Stimulated activated memory B cell treated with anti-CD40 and anti-IgM and Interleukin-4, amounts not matched to agents 10 μg/mL and 1 μg/mL and 100 μg/mL, for 72 hours (primary cell): ENCODE measurements around the gene TOR1B.
A peak's percentile ranks its signal among the peaks of the same experiment; 100 is the strongest.

Source experiments
- ATAC-seq: fragments of 150-1000 bp; cut with Tn5 transposase; 2 replicates; pipeline ENCODE4 v1.10.0; 2021
- H3K27ac Mint-ChIP-seq: one replicate; pipeline ENCODE4 v1.8.0; 2022; ENCODE audit warnings: mild to moderate bottlenecking, mixed read lengths
- H3K27me3 Mint-ChIP-seq: one replicate; pipeline ENCODE4 v1.8.0; 2022; ENCODE audit warnings: mixed read lengths
- H3K36me3 Mint-ChIP-seq: one replicate; pipeline ENCODE4 v1.8.0; 2022; ENCODE audit warnings: mixed read lengths
- H3K4me1 Mint-ChIP-seq: one replicate; pipeline ENCODE4 v1.8.0; 2022; ENCODE audit warnings: mixed read lengths
- H3K4me3 Mint-ChIP-seq: one replicate; pipeline ENCODE4 v1.8.0; 2022; ENCODE audit warnings: mild to moderate bottlenecking, moderate library complexity, mixed read lengths
- H3K9me3 Mint-ChIP-seq: one replicate; pipeline ENCODE4 v1.8.0; 2022; ENCODE audit warnings: mixed read lengths

TOR1B gene

DNA sequence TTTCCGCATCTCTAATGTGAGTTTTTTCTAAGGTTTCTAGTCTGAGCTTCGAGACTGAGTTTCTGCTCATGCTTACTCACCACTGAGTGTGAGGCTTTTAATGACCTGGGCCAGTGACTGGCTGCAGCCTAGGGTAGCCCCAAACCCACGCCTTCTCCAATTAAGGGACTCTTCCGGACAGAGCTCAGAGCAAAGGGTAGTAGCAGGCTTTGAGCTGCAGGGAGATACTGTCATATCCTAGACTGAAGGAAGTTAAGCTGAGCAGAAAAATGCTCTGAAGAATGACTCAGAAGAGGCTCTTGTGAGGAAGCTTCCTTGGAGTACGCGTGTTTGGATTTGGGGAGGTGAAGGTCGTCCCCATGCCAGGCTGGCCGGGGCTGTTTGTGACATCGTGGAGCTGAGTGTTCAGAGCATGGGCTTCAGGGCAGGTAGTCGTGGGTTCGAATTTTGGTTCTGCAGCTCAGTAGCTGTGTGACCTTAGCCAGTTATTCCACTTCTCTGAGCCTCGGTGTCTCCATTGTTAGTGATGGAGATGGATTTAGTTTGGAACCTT is 35.8 kb downstream of the TOR1B start:
- no peak for ATAC-seq
- peak overlapping the region; percentile 41 for H3K27ac Mint-ChIP-seq
- no peak overlapping the region for H3K4me3 Mint-ChIP-seq
- no peaks in the 10 kb centered on the region for H3K27me3 Mint-ChIP-seq
- H3K36me3 Mint-ChIP-seq, result peaks cover 6% of the 10 kb centered on the region
- peaks cover 47% of the 10 kb centered on the region for H3K4me1 Mint-ChIP-seq
- no peaks in the 10 kb centered on the region for H3K9me3 Mint-ChIP-seq

DNA sequence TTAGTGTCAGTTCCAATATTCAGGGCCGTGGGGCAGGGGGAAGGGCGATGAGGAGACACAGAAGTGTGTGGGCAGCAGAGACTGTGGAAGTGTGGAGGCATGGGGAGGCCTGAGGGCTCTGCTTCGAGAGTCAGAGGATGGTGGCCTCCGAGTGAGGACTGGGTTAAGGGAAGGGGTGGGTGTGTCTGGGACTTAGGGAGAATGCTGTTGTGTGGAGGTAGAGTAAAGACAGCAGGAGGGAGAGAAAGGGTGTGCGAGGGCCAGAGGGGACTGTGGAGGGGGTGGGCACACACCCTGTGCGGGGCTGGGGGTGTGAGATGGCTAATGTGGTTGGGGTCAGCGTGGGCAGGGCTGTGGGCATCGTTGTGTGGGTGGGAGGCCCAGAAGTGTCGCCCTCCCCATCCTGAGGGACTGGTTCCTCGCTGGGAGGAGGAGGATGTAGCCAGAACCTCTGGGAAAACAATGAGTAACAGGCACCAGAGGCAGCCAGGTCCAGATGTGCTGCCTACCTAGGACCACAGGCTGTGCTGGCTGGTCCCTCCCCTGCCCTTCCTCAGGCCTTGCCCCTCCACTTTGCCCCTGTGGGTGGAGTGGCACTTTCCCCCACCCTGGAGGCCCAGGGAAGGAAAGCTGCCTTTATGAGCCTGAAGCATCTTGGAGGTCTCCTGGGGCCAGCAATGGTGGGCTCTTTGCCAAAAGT is 36.5 kb downstream of the TOR1B start:
- no peak for ATAC-seq
- Mint-ChIP-seq H3K27me3 (no peaks in the 10 kb centered on the region), H3K36me3 (peaks cover 6% of the 10 kb centered on the region), H3K9me3 (no peaks in the 10 kb centered on the region), H3K4me1 (peaks cover 40% of the 10 kb centered on the region), H3K4me3 (no peak overlapping the region), H3K27ac (peak overlapping the region; percentile 41)

DNA sequence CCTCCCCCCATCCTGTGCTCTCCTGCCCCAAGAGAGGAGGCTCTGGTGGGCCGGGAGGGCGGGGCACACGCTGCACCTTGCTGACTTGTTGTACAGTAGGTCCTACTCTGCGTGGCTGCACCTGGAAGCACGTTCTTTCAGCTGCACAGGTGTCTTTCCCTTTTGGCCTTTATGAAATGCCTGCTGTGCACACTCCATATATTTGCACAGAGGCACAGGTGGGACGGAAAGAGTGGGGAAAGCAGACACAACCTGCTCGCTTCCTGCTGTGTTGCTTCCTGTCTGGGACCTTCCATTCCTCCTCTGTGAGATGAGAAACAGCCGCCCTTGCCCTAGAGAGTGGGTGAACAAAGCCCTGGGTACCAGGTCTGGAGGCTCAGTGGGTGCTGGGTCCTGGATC is 37.0 kb downstream of the TOR1B start:
- peaks cover 36% of the 10 kb centered on the region for H3K4me1 Mint-ChIP-seq
- H3K9me3 Mint-ChIP-seq, result no peaks in the 10 kb centered on the region
- peaks cover 6% of the 10 kb centered on the region for H3K36me3 Mint-ChIP-seq
- H3K4me3 Mint-ChIP-seq, result no peak overlapping the region
- no peak overlapping the region for H3K27ac Mint-ChIP-seq
- no peaks in the 10 kb centered on the region for H3K27me3 Mint-ChIP-seq
- ATAC-seq, result no peak

GRCh38 chr9:129841071-129841470 is 38.1 kb downstream of the TOR1B start:
- H3K36me3 Mint-ChIP-seq, result peaks cover 6% of the 10 kb centered on the region
- ATAC-seq, result no peak
- H3K27ac Mint-ChIP-seq, result no peak overlapping the region
- H3K9me3 Mint-ChIP-seq, result no peaks in the 10 kb centered on the region
- H3K4me3 Mint-ChIP-seq, result no peak overlapping the region
- H3K4me1 Mint-ChIP-seq, result peaks cover 37% of the 10 kb centered on the region
- H3K27me3 Mint-ChIP-seq, result no peaks in the 10 kb centered on the region

- ATAC-seq, result no peak
- Mint-ChIP-seq H3K4me1 (peaks cover 6% of the 10 kb centered on the region), H3K4me3 (no peak overlapping the region), H3K9me3 (no peaks in the 10 kb centered on the region), H3K27ac (peak overlapping the region; percentile 40), H3K36me3 (peaks cover 8% of the 10 kb centered on the region), H3K27me3 (no peaks in the 10 kb centered on the region)
These were observed 42.4 kb downstream of the TOR1B start for GRCh38 chr9:129845373-129845772.

DNA sequence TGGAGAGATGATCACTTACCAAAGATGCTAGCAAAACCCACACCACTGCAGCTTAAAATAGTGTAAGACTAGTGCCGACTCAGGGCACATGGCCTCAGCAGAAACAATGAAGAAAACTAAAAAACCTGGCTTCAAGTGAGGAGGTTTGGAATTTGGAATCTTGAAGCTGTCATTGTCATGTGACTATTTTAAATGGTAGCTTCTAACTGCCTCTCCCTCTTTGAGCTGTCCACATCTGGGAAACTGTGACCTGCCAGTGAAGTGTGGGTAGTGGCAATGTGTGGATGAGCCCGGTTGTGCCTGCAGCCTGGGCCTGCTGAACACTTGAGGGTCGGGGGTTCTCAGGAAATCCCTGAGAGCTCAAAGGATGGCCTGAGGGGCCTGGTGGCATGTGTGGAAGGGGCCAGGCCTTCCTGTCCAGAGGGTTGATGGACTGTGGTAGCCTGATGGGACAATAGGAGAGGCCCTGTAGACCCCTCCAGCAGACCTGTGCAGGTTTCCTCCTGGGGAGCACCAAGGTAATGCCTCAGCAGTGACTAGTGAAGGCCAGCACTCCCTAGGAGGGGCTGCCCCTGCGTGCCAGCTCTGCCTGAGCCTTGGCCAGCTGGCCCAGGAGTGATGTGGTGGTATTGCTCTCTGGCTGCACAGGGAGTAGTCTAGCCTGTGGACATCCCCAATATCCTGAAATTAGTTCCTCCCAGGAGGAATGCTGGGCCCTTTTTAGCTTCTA is 45.9 kb downstream of the TOR1B start:
- H3K4me3 Mint-ChIP-seq, result no peak overlapping the region
- no peaks in the 10 kb centered on the region for H3K27me3 Mint-ChIP-seq
- H3K9me3 Mint-ChIP-seq, result no peaks in the 10 kb centered on the region
- peaks cover 34% of the 10 kb centered on the region for H3K36me3 Mint-ChIP-seq
- peaks cover 6% of the 10 kb centered on the region for H3K4me1 Mint-ChIP-seq
- H3K27ac Mint-ChIP-seq, result no peak overlapping the region
- ATAC-seq, result no peak

- Mint-ChIP-seq H3K9me3 (no peaks in the 10 kb centered on the region), H3K27ac (no peak overlapping the region), H3K36me3 (peaks cover 45% of the 10 kb centered on the region), H3K27me3 (no peaks in the 10 kb centered on the region), H3K4me1 (peaks cover 6% of the 10 kb centered on the region), H3K4me3 (no peak overlapping the region)
- no peak for ATAC-seq
These were observed 46.9 kb downstream of the TOR1B start for GRCh38 chr9:129849901-129850300.

DNA sequence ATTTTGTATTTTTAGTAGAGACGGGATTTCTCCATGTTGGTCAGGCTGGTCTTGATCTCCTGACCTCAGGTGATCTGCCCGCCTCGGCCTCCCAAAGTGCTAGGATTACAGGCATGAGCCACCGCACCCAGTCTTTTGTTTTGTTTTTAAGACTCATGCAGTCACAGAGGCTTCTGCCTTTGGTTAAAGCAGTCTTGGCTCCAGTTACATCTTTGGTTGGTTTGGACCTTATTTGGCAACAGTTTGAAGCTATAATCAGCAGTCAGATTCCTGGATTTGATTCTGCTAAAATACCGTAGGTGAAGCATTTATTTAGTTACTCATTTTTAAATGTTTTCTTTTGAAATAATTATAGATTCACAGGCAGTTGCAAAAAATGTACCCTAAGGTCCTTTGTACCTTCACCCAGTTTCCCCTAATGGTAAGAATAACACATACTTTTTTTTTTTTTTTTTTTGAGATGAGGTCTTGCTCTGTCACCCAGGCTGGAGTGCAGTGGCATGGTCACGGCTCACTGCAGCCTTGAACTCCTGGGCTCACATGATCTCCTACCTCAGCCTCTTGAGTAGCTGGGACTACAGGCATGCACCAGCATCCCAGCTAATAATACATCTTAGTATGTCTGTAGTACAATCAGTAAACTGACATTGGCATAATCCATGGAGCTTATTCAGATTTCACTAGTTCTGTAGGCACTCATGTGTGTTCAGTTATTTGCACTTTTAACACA is 48.0 kb downstream of the TOR1B start:
- no peak overlapping the region for H3K27ac Mint-ChIP-seq

GRCh38 chr9:129851821-129852220 is 48.8 kb downstream of the TOR1B start:
- Mint-ChIP-seq H3K27ac (no peak overlapping the region), H3K36me3 (peaks cover 58% of the 10 kb centered on the region), H3K4me3 (no peak overlapping the region), H3K4me1 (no peaks in the 10 kb centered on the region), H3K9me3 (no peaks in the 10 kb centered on the region), H3K27me3 (no peaks in the 10 kb centered on the region)
- no peak for ATAC-seq

More for the DNA sequence above, 48.0 kb downstream of the TOR1B start:
- Mint-ChIP-seq H3K27me3 (no peaks in the 10 kb centered on the region), H3K4me1 (no peaks in the 10 kb centered on the region), H3K4me3 (no peak overlapping the region), H3K9me3 (no peaks in the 10 kb centered on the region), H3K36me3 (peaks cover 52% of the 10 kb centered on the region)
- ATAC-seq, result no peak

DNA sequence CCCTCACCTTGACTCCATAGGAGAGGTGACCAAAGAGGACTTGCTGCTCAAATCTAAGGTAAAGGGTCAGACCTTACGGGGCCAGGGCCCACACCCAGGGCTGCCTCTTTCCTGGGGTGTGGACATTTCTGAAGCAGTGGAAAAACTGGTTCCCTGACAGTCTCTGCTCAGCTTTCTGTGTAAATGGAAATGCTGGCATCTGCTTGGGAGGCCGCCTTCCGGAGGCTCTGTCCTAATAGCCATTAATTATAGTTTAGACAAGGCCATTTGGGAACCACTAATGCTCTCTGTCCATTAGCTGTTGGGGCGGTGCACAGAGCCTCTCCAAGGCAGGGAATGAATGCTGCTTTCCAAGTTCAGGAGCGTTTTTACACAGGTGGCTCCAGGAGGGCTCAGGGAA is 49.6 kb downstream of the TOR1B start:
- Mint-ChIP-seq H3K4me1 (no peaks in the 10 kb centered on the region), H3K27ac (no peak overlapping the region), H3K9me3 (no peaks in the 10 kb centered on the region), H3K27me3 (no peaks in the 10 kb centered on the region), H3K4me3 (no peak overlapping the region), H3K36me3 (peaks cover 65% of the 10 kb centered on the region)
- no peak for ATAC-seq

- ATAC-seq, result no peak
- H3K27me3 Mint-ChIP-seq, result no peaks in the 10 kb centered on the region
- no peaks in the 10 kb centered on the region for H3K4me1 Mint-ChIP-seq
- H3K27ac Mint-ChIP-seq, result no peak overlapping the region
- H3K9me3 Mint-ChIP-seq, result no peaks in the 10 kb centered on the region
- H3K36me3 Mint-ChIP-seq, result peaks cover 69% of the 10 kb centered on the region
- H3K4me3 Mint-ChIP-seq, result no peak overlapping the region
These were observed 50.6 kb downstream of the TOR1B start for GRCh38 chr9:129853614-129854013.

DNA sequence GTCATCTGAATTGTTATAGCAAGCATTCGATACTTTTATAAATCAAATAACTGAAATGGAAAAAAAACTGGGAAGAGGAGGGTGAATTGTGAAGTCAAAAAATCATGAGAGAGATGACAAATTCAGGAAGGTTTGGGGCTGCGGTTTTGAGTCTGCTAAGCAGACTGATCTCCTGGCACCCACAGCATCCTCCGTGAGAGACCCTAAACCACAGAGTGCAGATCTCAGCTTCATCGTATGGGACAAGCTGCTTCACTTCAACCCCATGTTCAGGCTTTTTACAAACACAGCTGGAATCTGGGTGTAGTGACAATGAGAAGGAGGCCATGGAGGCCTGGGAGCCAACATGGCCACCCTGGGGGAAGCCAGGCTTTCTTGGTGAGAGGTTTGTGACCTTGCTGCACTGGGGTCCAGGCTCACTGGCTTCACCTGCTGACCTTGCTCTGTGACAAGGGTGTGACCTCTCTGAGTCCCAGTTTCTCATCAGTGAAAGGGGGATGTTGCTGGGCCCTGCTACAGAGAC is 51.7 kb downstream of the TOR1B start:
- Mint-ChIP-seq H3K27ac (no peak overlapping the region), H3K9me3 (no peaks in the 10 kb centered on the region), H3K4me1 (no peaks in the 10 kb centered on the region), H3K4me3 (no peak overlapping the region), H3K27me3 (no peaks in the 10 kb centered on the region), H3K36me3 (peaks cover 71% of the 10 kb centered on the region)
- no peak for ATAC-seq

GRCh38 chr9:129857207-129857606 is 54.2 kb downstream of the TOR1B start:
- H3K4me1 Mint-ChIP-seq, result no peaks in the 10 kb centered on the region
- H3K27ac Mint-ChIP-seq, result no peak overlapping the region
- H3K4me3 Mint-ChIP-seq, result no peak overlapping the region

GRCh38 chr9:129858167-129858962 is 55.4 kb downstream of the TOR1B start:
- Mint-ChIP-seq H3K4me3 (no peak overlapping the region), H3K4me1 (no peaks in the 10 kb centered on the region), H3K36me3 (peaks cover 61% of the 10 kb centered on the region)

More at GRCh38 chr9:129857207-129857606, 54.2 kb downstream of the TOR1B start:
- ATAC-seq, result no peak
- Mint-ChIP-seq H3K36me3 (peaks cover 68% of the 10 kb centered on the region), H3K9me3 (no peaks in the 10 kb centered on the region), H3K27me3 (no peaks in the 10 kb centered on the region)

More at GRCh38 chr9:129858167-129858962, 55.4 kb downstream of the TOR1B start:
- no peak overlapping the region for H3K27ac Mint-ChIP-seq
- H3K27me3 Mint-ChIP-seq, result no peaks in the 10 kb centered on the region
- H3K9me3 Mint-ChIP-seq, result no peaks in the 10 kb centered on the region
- ATAC-seq, result no peak
